HG03280 (cell line): ENCODE data around the gene HSD17B14.
"Not testable (repeated sequence)": the region's sequence is repeated elsewhere in the genome, so short reads cannot be mapped to it uniquely, and the experiment has no call there.

ENCODE experiments used
- ATAC-seq: cut with Tn5 transposase; IDR thresholded peaks from one replicate; pipeline ENCODE4 v1.9.1; 2021; ENCODE audit warnings: mild to moderate bottlenecking, moderate library complexity; ENCODE audit not compliant: unreplicated experiment

Gene HSD17B14

DNA sequence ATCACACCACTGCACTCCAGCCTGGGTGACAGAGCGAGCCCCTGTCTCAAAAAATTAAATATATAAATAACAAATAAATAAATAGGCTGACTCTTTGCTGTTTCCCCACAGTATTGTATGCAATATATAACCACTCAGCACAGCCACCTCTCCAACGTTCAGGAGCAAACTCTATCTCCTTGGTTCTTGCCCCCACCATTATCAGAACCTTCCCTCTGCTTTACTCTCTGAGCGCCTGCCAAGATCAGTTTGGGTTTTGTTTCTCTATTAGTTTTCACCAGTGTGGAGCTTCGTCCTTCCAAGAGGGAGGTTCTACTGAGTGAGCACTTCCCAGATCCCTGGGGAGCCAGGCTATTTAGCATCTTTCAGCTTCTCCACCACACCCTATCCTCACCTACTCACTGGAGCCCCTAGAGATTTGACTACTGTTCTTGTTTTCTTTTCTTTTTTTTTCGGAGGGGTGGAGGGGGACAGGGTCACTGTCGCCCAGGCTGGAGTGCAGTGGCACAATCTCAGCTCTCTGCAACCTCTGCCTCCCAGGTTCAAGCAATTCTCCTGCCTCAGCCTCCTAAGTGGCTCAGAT, 68.0 kb downstream of the HSD17B14 start:
- not testable (repeated sequence) for ATAC-seq

- not testable (repeated sequence) for ATAC-seq
These were observed 70.5 kb downstream of the HSD17B14 start for GRCh38 chr19:48765816-48766215.
